Activated CD8-positive, alpha-beta memory T cell treated with anti-CD3 and anti-CD28 coated beads, Interleukin-2, amount 50 U/mL, for 24 hours (primary cell): ENCODE results near the gene NIPA2.

Experiments used
- DNase-seq: peaks from one replicate; pipeline ENCODE4 v3.0.0-alpha.2; 2020; ENCODE audit errors: extremely low read depth

The NIPA2 gene

GRCh38 chr15:22902981-22903380, 64.5 kb downstream of the NIPA2 start:
- no peak for DNase-seq

- no peak for DNase-seq
Measured at GRCh38 chr15:22903427-22903826, 65.0 kb downstream of the NIPA2 start.

- DNase-seq = no peak
Measured at GRCh38 chr15:22903961-22904534, 65.6 kb downstream of the NIPA2 start.

- no peak for DNase-seq
Measured at GRCh38 chr15:22904736-22905135, 66.3 kb downstream of the NIPA2 start.

GRCh38 chr15:22907161-22907950, 68.9 kb downstream of the NIPA2 start:
- no peak for DNase-seq

- DNase-seq = no peak
Measured at GRCh38 chr15:22908830-22909229, 70.4 kb downstream of the NIPA2 start.

GRCh38 chr15:22911306-22911705, 72.8 kb downstream of the NIPA2 start:
- DNase-seq = no peak

GRCh38 chr15:22912256-22912655, 73.8 kb downstream of the NIPA2 start:
- no peak for DNase-seq

- no peak for DNase-seq
Measured at GRCh38 chr15:22913646-22914380, 75.3 kb downstream of the NIPA2 start.

GRCh38 chr15:22915866-22916515, 77.5 kb downstream of the NIPA2 start:
- DNase-seq = no peak

GRCh38 chr15:22916606-22917350, 78.3 kb downstream of the NIPA2 start:
- no peak for DNase-seq

- DNase-seq = no peak
Measured at GRCh38 chr15:22917556-22917955, 79.1 kb downstream of the NIPA2 start.
